ENCODE data around the gene CHD5. TPM values are rescaled to one million over a fixed set of nuclear protein-coding genes. Genes with fewer than 3 reads are reported as not detected.

Gene CHD5
- total RNA-seq, 1 donor = under 0.01 TPM

- H3K36me3 ChIP-seq (ENCODE audit: insufficient read depth, low read length) = peaks cover 12% of the 10 kb centered on the region
- peak overlapping the region; percentile 23 for H3K4me2 ChIP-seq (ENCODE audit: insufficient read depth, low read length)
- H3K79me2 ChIP-seq (ENCODE audit: insufficient read depth, low read length) = no peaks in the 10 kb centered on the region
- H3K9me3 ChIP-seq (ENCODE audit: low read depth, low read length) = no peaks in the 10 kb centered on the region
- no peak for TF ChIP-seq CTCF (IDR thresholded peaks at IDR 0.05; ENCODE audit: extremely low read depth, low read depth, low read length)
- DNase-seq (ENCODE audit: insufficient read length, low spot score, missing footprints) = peak; percentile 88
- H3K27me3 ChIP-seq (ENCODE audit: insufficient read depth, low read length) = peaks cover 37% of the 10 kb centered on the region
- no peak overlapping the region for H3K27ac ChIP-seq (ENCODE audit: low read depth, low read length)
- peaks cover 44% of the 10 kb centered on the region for H4K20me1 ChIP-seq (ENCODE audit: insufficient read depth, low read length)
- H3K4me3 ChIP-seq (ENCODE audit: insufficient read depth, low read length) = no peak overlapping the region
- no peak overlapping the region for H2AFZ ChIP-seq (ENCODE audit: low read length)
- H3K4me1 ChIP-seq (ENCODE audit: insufficient read depth, low read length) = no peaks in the 10 kb centered on the region
Observed at GRCh38 chr1:6181347-6181770, 1.2 kb upstream of the CHD5 start.

- H3K27me3 ChIP-seq (ENCODE audit: insufficient read depth, low read length) = peaks cover 37% of the 10 kb centered on the region
- no peak for DNase-seq (ENCODE audit: insufficient read length, low spot score, missing footprints)
- H4K20me1 ChIP-seq (ENCODE audit: insufficient read depth, low read length) = peaks cover 42% of the 10 kb centered on the region
Observed at GRCh38 chr1:6180707-6181311, 688 bp upstream of the CHD5 start.

GRCh38 chr1:6179564-6180175, 451 bp downstream of the CHD5 start:
- H3K27ac ChIP-seq (ENCODE audit: low read depth, low read length) = no peak overlapping the region
- no peak for TF ChIP-seq CTCF (IDR thresholded peaks at IDR 0.05; ENCODE audit: extremely low read depth, low read depth, low read length)
- H2AFZ ChIP-seq (ENCODE audit: low read length) = no peak overlapping the region
- peaks cover 3% of the 10 kb centered on the region for H3K36me3 ChIP-seq (ENCODE audit: insufficient read depth, low read length)
- H3K27me3 ChIP-seq (ENCODE audit: insufficient read depth, low read length) = peaks cover 37% of the 10 kb centered on the region
- H3K4me3 ChIP-seq (ENCODE audit: insufficient read depth, low read length) = no peak overlapping the region
- peaks cover 32% of the 10 kb centered on the region for H4K20me1 ChIP-seq (ENCODE audit: insufficient read depth, low read length)
- H3K4me1 ChIP-seq (ENCODE audit: insufficient read depth, low read length) = no peaks in the 10 kb centered on the region
- H3K9me3 ChIP-seq (ENCODE audit: low read depth, low read length) = no peaks in the 10 kb centered on the region
- no peaks in the 10 kb centered on the region for H3K79me2 ChIP-seq (ENCODE audit: insufficient read depth, low read length)
- H3K4me2 ChIP-seq (ENCODE audit: insufficient read depth, low read length) = no peak overlapping the region
- peak; percentile 82 for DNase-seq (ENCODE audit: insufficient read length, low spot score, missing footprints)

More at GRCh38 chr1:6180707-6181311, 688 bp upstream of the CHD5 start:
- Histone ChIP-seq H3K4me2 (ENCODE audit: insufficient read depth, low read length) (no peak overlapping the region), H3K4me3 (ENCODE audit: insufficient read depth, low read length) (no peak overlapping the region), H3K36me3 (ENCODE audit: insufficient read depth, low read length) (peaks cover 9% of the 10 kb centered on the region), H3K9me3 (ENCODE audit: low read depth, low read length) (no peaks in the 10 kb centered on the region), H2AFZ (ENCODE audit: low read length) (no peak overlapping the region), H3K27ac (ENCODE audit: low read depth, low read length) (no peak overlapping the region), H3K79me2 (ENCODE audit: insufficient read depth, low read length) (no peaks in the 10 kb centered on the region), H3K4me1 (ENCODE audit: insufficient read depth, low read length) (no peaks in the 10 kb centered on the region)
- no peak for TF ChIP-seq CTCF (IDR thresholded peaks at IDR 0.05; ENCODE audit: extremely low read depth, low read depth, low read length)

GRCh38 chr1:6178751-6179563, 1.2 kb downstream of the CHD5 start:
- H3K4me2 ChIP-seq (ENCODE audit: insufficient read depth, low read length) = no peak overlapping the region
- H3K36me3 ChIP-seq (ENCODE audit: insufficient read depth, low read length) = no peaks in the 10 kb centered on the region
- no peaks in the 10 kb centered on the region for H3K4me1 ChIP-seq (ENCODE audit: insufficient read depth, low read length)
- H4K20me1 ChIP-seq (ENCODE audit: insufficient read depth, low read length) = peaks cover 25% of the 10 kb centered on the region
- no peak overlapping the region for H2AFZ ChIP-seq (ENCODE audit: low read length)
- no peak overlapping the region for H3K27ac ChIP-seq (ENCODE audit: low read depth, low read length)
- no peak overlapping the region for H3K4me3 ChIP-seq (ENCODE audit: insufficient read depth, low read length)
- no peak for TF ChIP-seq CTCF (IDR thresholded peaks at IDR 0.05; ENCODE audit: extremely low read depth, low read depth, low read length)
- H3K9me3 ChIP-seq (ENCODE audit: low read depth, low read length) = no peaks in the 10 kb centered on the region
- no peaks in the 10 kb centered on the region for H3K79me2 ChIP-seq (ENCODE audit: insufficient read depth, low read length)
- H3K27me3 ChIP-seq (ENCODE audit: insufficient read depth, low read length) = peaks cover 37% of the 10 kb centered on the region
- DNase-seq (ENCODE audit: insufficient read length, low spot score, missing footprints) = peak; percentile 83

All from osteoblast (primary cell).